ENCODE results near the gene FRRS1.

GRCh38 chr1:99755664-99756063, 10.8 kb downstream of the FRRS1 start:
- TF ChIP-seq POLR2AphosphoS5 (IDR thresholded peaks at IDR 0.05; ENCODE audit: borderline replicate concordance, low read depth, low read length) (no peak), EZH2 (IDR thresholded peaks at IDR 0.05) (no peak), FOXP2 (optimal IDR thresholded peaks at IDR 0.05; ENCODE audit: control extremely low read depth, extremely low read length, insufficient read depth) (no peak)
